Measurements from ENCODE around the gene MAEL. TPM values are rescaled to one million over a fixed set of nuclear protein-coding genes. Genes with fewer than 3 reads are reported as not detected.

Gene MAEL
- polyA plus RNA-seq, 3 donors = not detected

GRCh38 chr1:167054531-167054930 lies 65.5 kb downstream of the MAEL start:
- 32% methylated on average over 3 of the region's 3 CpGs for WGBS (ENCODE audit: insufficient coverage)
- no peaks in the 10 kb centered on the region for H3K9me3 Mint-ChIP-seq

GRCh38 chr1:167054946-167055630 lies 66.0 kb downstream of the MAEL start:
- Histone ChIP-seq H3K4me1 (ENCODE audit: control insufficient read depth in 1 of 2, insufficient read depth in 2 of 2, low read length in 2 of 2) (peaks cover 4 to 6% of the 10 kb centered on the region in 2 donors), H3K4me3 (replicated peaks in 1 of 3; ENCODE audit: low read depth in 2 of 3, low read length in 3 of 3) (no peak overlapping the region), H3K27me3 (ENCODE audit: control insufficient read depth in 2 of 2, insufficient read depth in 2 of 2, low read length in 2 of 2) (no peaks in the 10 kb centered on the region), H3K9me3 (replicated peaks in 1 of 2; ENCODE audit: control insufficient read depth in 1 of 2, insufficient read depth in 1 of 2, low read length in 2 of 2) (no peaks in the 10 kb centered on the region), H3K4me2 (replicated peaks; ENCODE audit: extremely low read depth, low read length, poor library complexity, severe bottlenecking) (no peak overlapping the region), H3K36me3 (replicated peaks in 1 of 2; ENCODE audit: control insufficient read depth in 1 of 2, insufficient read depth in 2 of 2, low read length in 2 of 2) (no peaks in the 10 kb centered on the region), H3K27ac (ENCODE audit: low read depth in 1 of 2, low read length in 2 of 2) (no peak overlapping the region), H2AFZ (ENCODE audit: insufficient read depth, low read depth, low read length, poor library complexity, severe bottlenecking) (no peak overlapping the region), H4K20me1 (ENCODE audit: insufficient read depth, low read length) (no peaks in the 10 kb centered on the region), H3K9ac (ENCODE audit: insufficient read depth, low read length, poor library complexity, severe bottlenecking) (no peak overlapping the region), H3K79me2 (ENCODE audit: insufficient read depth, low read length) (no peaks in the 10 kb centered on the region)
- H3K27me3 Mint-ChIP-seq (ENCODE audit: low read depth in 3 of 3) = peaks cover 1 to 4% (median 3%) of the 10 kb centered on the region in 3 donors
- peaks cover 8% of the 10 kb centered on the region for H3K4me1 Mint-ChIP-seq
- TF ChIP-seq CTCF (IDR thresholded peaks at IDR 0.05) = no peak
- no peak overlapping the region for H3K27ac Mint-ChIP-seq
- no peak overlapping the region for H3K4me3 Mint-ChIP-seq
- intact Hi-C loops (cut with micrococcal nuclease) = loop anchor here in 1 of 2 donors (10.0 kb wide), 2 partner anchors 170 to 1130 kb away; no protein-coding TSS in a partner anchor
- no peaks in the 10 kb centered on the region for H3K9me3 Mint-ChIP-seq
- H3K36me3 Mint-ChIP-seq = no peaks in the 10 kb centered on the region
- 79% methylated on average over 14 of the region's 14 CpGs for WGBS (ENCODE audit: insufficient coverage)
- DNase-seq = no peak

More at GRCh38 chr1:167054531-167054930, 65.5 kb downstream of the MAEL start:
- Histone ChIP-seq H3K27ac (ENCODE audit: low read depth in 1 of 2, low read length in 2 of 2) (no peak overlapping the region), H3K4me3 (replicated peaks in 1 of 3; ENCODE audit: low read depth in 2 of 3, low read length in 3 of 3) (no peak overlapping the region), H3K36me3 (replicated peaks in 1 of 2; ENCODE audit: control insufficient read depth in 1 of 2, insufficient read depth in 2 of 2, low read length in 2 of 2) (no peaks in the 10 kb centered on the region), H3K79me2 (ENCODE audit: insufficient read depth, low read length) (no peaks in the 10 kb centered on the region), H3K4me2 (replicated peaks; ENCODE audit: extremely low read depth, low read length, poor library complexity, severe bottlenecking) (no peak overlapping the region), H3K27me3 (ENCODE audit: control insufficient read depth in 2 of 2, insufficient read depth in 2 of 2, low read length in 2 of 2) (no peaks in the 10 kb centered on the region), H3K4me1 (ENCODE audit: control insufficient read depth in 1 of 2, insufficient read depth in 2 of 2, low read length in 2 of 2) (peaks cover 4 to 6% of the 10 kb centered on the region in 2 donors), H2AFZ (ENCODE audit: insufficient read depth, low read depth, low read length, poor library complexity, severe bottlenecking) (no peak overlapping the region), H4K20me1 (ENCODE audit: insufficient read depth, low read length) (no peaks in the 10 kb centered on the region), H3K9ac (ENCODE audit: insufficient read depth, low read length, poor library complexity, severe bottlenecking) (no peak overlapping the region), H3K9me3 (replicated peaks in 1 of 2; ENCODE audit: control insufficient read depth in 1 of 2, insufficient read depth in 1 of 2, low read length in 2 of 2) (no peaks in the 10 kb centered on the region)
- H3K4me1 Mint-ChIP-seq = peaks cover 8% of the 10 kb centered on the region
- no peak overlapping the region for H3K27ac Mint-ChIP-seq
- DNase-seq = no peak
- TF ChIP-seq CTCF (IDR thresholded peaks at IDR 0.05) = no peak
- H3K36me3 Mint-ChIP-seq = no peaks in the 10 kb centered on the region
- peaks cover 0 to 4% (median 3%) of the 10 kb centered on the region in 3 donors for H3K27me3 Mint-ChIP-seq (ENCODE audit: low read depth in 3 of 3)
- H3K4me3 Mint-ChIP-seq = no peak overlapping the region
- intact Hi-C loops (cut with micrococcal nuclease) = loop anchor here in 1 of 2 donors (10.0 kb wide), 2 partner anchors 170 to 1130 kb away; no protein-coding TSS in a partner anchor
